Vagina (tissue), 2 donors: ENCODE data around the gene MAD1L1.

Experiments used
- CTCF ChIP-seq, 3 experiments: fragments of 450-650 bp in 2 of 3; fragments of 200-600 bp in 1 of 3; sonication (generic) in 1 of 3; IDR thresholded peaks; one replicate each; pipeline ENCODE4 v1.5.1; 2017 to 2019; ENCODE audit warnings: antibody characterized with exemption in 3 of 3, mild to moderate bottlenecking in 2 of 3, moderate library complexity in 2 of 3
- POLR2A ChIP-seq, 2 donors: fragments of 450-650 bp; IDR thresholded peaks; one replicate each; pipeline ENCODE4 v1.6.1; 2017; ENCODE audit warnings: antibody characterized with exemption in 2 of 2, mild to moderate bottlenecking in 2 of 2, moderate library complexity in 2 of 2
- POLR2AphosphoS5 ChIP-seq, 2 donors: sonication (generic); formaldehyde crosslinking; IDR thresholded peaks; one replicate each; pipeline ENCODE4 v1.9.0; 2017; ENCODE audit warnings: antibody characterized with exemption in 2 of 2, mild to moderate bottlenecking in 2 of 2, low read depth in 1 of 2; ENCODE audit not compliant: insufficient read depth in 1 of 2

DNA sequence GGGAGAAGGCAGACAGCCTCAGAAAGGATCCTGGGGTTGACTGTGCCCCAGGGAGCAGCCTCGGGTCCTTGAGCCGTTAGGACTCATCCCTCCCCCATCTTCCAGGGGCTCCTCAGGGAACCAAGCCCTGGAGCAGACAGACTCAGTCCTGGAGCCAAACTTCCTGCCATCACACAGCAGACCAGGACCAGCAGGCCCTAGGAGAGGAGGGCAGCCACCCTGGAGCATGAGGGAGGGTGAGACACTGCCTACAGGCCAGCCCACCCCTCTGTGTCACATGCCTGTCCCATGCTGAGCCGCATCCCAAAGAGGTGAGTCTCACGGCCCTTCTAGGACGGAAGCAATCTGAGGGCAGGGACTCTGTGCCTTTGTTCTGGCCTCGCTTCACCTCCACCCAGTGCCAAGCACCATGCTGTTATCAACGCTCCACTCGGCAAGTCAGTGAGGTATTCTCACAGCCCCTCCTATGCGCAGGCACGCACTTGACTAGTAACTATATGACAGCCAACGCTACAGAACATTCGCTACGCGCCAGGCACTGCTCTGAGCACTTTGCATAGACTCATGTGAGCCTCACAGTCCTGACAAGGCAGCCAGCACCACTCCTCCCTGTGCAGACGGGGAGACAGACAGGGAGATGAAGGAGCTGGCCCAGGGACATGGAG lies 19.1 kb downstream of the MAD1L1 start:
- TF ChIP-seq CTCF (IDR thresholded peaks at IDR 0.05) (no peak), POLR2AphosphoS5 (IDR thresholded peaks at IDR 0.05; ENCODE audit: insufficient read depth in 1 of 2, low read depth in 1 of 2) (no peak), POLR2A (IDR thresholded peaks at IDR 0.05) (no peak)
